GM18505 (cell line): ENCODE measurements around the gene KCNMA1.

ENCODE experiments used
- ATAC-seq: cut with Tn5 transposase; IDR thresholded peaks from one replicate; pipeline ENCODE4 v1.9.1; 2021; ENCODE audit not compliant: unreplicated experiment
- POLR2A ChIP-seq: IDR thresholded peaks from 4 replicates; pipeline ENCODE4 v1.6.1; 2011; ENCODE audit warnings: borderline replicate concordance; ENCODE audit not compliant: insufficient read depth, insufficient read length; ENCODE audit errors: extremely low read depth

KCNMA1 gene

GRCh38 chr10:77507291-77507880, 130.2 kb downstream of the KCNMA1 start:
- no peak for TF ChIP-seq POLR2A

GRCh38 chr10:77506517-77507200, 130.9 kb downstream of the KCNMA1 start:
- no peak for TF ChIP-seq POLR2A
- no peak for ATAC-seq

More at GRCh38 chr10:77507291-77507880, 130.2 kb downstream of the KCNMA1 start:
- no peak for ATAC-seq

- no peak for TF ChIP-seq POLR2A
- no peak for ATAC-seq
Measured at GRCh38 chr10:77505431-77506334, 131.9 kb downstream of the KCNMA1 start.

GRCh38 chr10:77504873-77505257, 132.7 kb downstream of the KCNMA1 start:
- ATAC-seq = no peak
- TF ChIP-seq POLR2A = no peak

GRCh38 chr10:77504196-77504872, 133.3 kb downstream of the KCNMA1 start:
- TF ChIP-seq POLR2A = no peak
- no peak for ATAC-seq

GRCh38 chr10:77501846-77502261, 135.8 kb downstream of the KCNMA1 start:
- no peak for TF ChIP-seq POLR2A
- no peak for ATAC-seq

- TF ChIP-seq POLR2A = no peak
- ATAC-seq = peak; percentile 7
Measured at GRCh38 chr10:77501152-77501845, 136.3 kb downstream of the KCNMA1 start.

- TF ChIP-seq POLR2A = no peak
- ATAC-seq = peak; percentile 59
Measured at GRCh38 chr10:77500754-77501151, 136.9 kb downstream of the KCNMA1 start.

GRCh38 chr10:77498829-77499228, 138.8 kb downstream of the KCNMA1 start:
- no peak for ATAC-seq
- TF ChIP-seq POLR2A = no peak

GRCh38 chr10:77498210-77498609, 139.4 kb downstream of the KCNMA1 start:
- no peak for ATAC-seq
- TF ChIP-seq POLR2A = no peak

GRCh38 chr10:77497748-77498147, 139.9 kb downstream of the KCNMA1 start:
- TF ChIP-seq POLR2A = no peak
- no peak for ATAC-seq

GRCh38 chr10:77496941-77497420, 140.6 kb downstream of the KCNMA1 start:
- TF ChIP-seq POLR2A = no peak
- ATAC-seq = no peak

- TF ChIP-seq POLR2A = no peak
- no peak for ATAC-seq
Measured at GRCh38 chr10:77494756-77495541, 142.7 kb downstream of the KCNMA1 start.
